Liver (tissue), 9 donors: ENCODE results near the gene SLC26A11. TPM values are rescaled to one million over a fixed set of nuclear protein-coding genes. Genes with fewer than 3 reads are reported as not detected.

Source experiments
- DNase-seq: peaks from one replicate; pipeline ENCODE4 v3.0.0-alpha.2; 2017; ENCODE audit warnings: low spot score
- H3K27ac ChIP-seq, 2 donors: one replicate each; pipeline ENCODE4 v1.7.0; 2013; ENCODE audit warnings: inconsistent platforms in 2 of 2, low read length in 2 of 2, control low read depth in 1 of 2, low read depth in 1 of 2, mild to moderate bottlenecking in 1 of 2
- H3K27me3 ChIP-seq, 4 donors: one replicate each; pipeline versions ENCODE4 v1.6.1 to v1.7.0; 2013; ENCODE audit warnings: low read length in 3 of 4, inconsistent platforms in 1 of 4, mild to moderate bottlenecking in 1 of 4, moderate library complexity in 1 of 4; ENCODE audit not compliant: control insufficient read depth in 4 of 4, insufficient read depth in 4 of 4
- H3K36me3 ChIP-seq, 4 donors: one replicate each; pipeline versions ENCODE4 v1.6.1 to v1.7.0; 2013; ENCODE audit warnings: low read length in 3 of 4, mild to moderate bottlenecking in 3 of 4, low read depth in 1 of 4, moderate library complexity in 1 of 4; ENCODE audit not compliant: control insufficient read depth in 4 of 4, insufficient read depth in 3 of 4
- H3K4me1 ChIP-seq, 4 donors: one replicate each; pipeline versions ENCODE4 v1.6.1 to v1.7.0; 2013; ENCODE audit warnings: low read length in 3 of 4, mild to moderate bottlenecking in 3 of 4, moderate library complexity in 1 of 4; ENCODE audit not compliant: control insufficient read depth in 4 of 4, insufficient read depth in 4 of 4
- H3K4me3 ChIP-seq, 3 donors: one replicate each; pipeline versions ENCODE4 v1.6.1 to v1.7.0; 2013; ENCODE audit warnings: low read length in 3 of 3, control low read depth in 1 of 3, low read depth in 1 of 3, mild to moderate bottlenecking in 1 of 3
- H3K9ac ChIP-seq, 2 donors: one replicate each; pipeline ENCODE4 v1.7.0; 2013; ENCODE audit warnings: low read length in 2 of 2, mild to moderate bottlenecking in 2 of 2, moderate library complexity in 2 of 2, control low read depth in 1 of 2, low read depth in 1 of 2
- H3K9me3 ChIP-seq, 4 donors: one replicate each; pipeline versions ENCODE4 v1.6.1 to v1.7.0; 2013; ENCODE audit warnings: low read length in 3 of 4; ENCODE audit not compliant: control insufficient read depth in 4 of 4
- EGR1 ChIP-seq, 2 donors: IDR thresholded peaks; 2 replicates each; pipeline ENCODE4 v1.6.1; 2016 to 2018; ENCODE audit warnings: antibody characterized with exemption in 2 of 2, low read depth in 2 of 2
- FOXA2 ChIP-seq: IDR thresholded peaks from 2 replicates; pipeline ENCODE4 v1.6.1; 2016; ENCODE audit warnings: antibody characterized with exemption
- GABPA ChIP-seq, 2 donors: IDR thresholded peaks in 1 of 2; conservative IDR thresholded peaks in 1 of 2; 2 replicates each; pipeline ENCODE4 v1.6.1; 2016; ENCODE audit warnings: antibody characterized with exemption in 2 of 2, mild to moderate bottlenecking in 1 of 2, moderate library complexity in 1 of 2
- HNF4G ChIP-seq: IDR thresholded peaks from 2 replicates; pipeline ENCODE4 v1.6.1; 2016; ENCODE audit warnings: antibody characterized with exemption
- JUND ChIP-seq, 2 donors: IDR thresholded peaks; 2 replicates each; pipeline ENCODE4 v1.6.1; 2016; ENCODE audit warnings: antibody characterized with exemption in 2 of 2
- REST ChIP-seq: IDR thresholded peaks from 2 replicates; pipeline ENCODE4 v1.6.1; 2016; ENCODE audit warnings: antibody characterized with exemption, mild to moderate bottlenecking
- SP1 ChIP-seq: IDR thresholded peaks from 2 replicates; pipeline ENCODE4 v1.6.1; 2018; ENCODE audit warnings: antibody characterized with exemption, mild to moderate bottlenecking
- TAF1 ChIP-seq: conservative IDR thresholded peaks from 2 replicates; pipeline ENCODE4 v1.6.1; 2016; ENCODE audit warnings: antibody characterized with exemption, mild to moderate bottlenecking
- YY1 ChIP-seq: IDR thresholded peaks from 2 replicates; pipeline ENCODE4 v1.6.1; 2016; ENCODE audit warnings: antibody characterized with exemption, mild to moderate bottlenecking
- WGBS: extraction: QIAGEN DNeasy Blood & Tissue Kit; methylation state at CpG from one replicate; pipeline ENCODE4 v1.1.7; 2013; 5-methylcytosine and 5-hydroxymethylcytosine counted together
- polyA plus RNA-seq, 2 donors: library from polyadenylated mRNA; stranded (reverse) in 1 of 2; unstranded in 1 of 2; fragments of 200-250 nt in 1 of 2; fragments of >200 nt in 1 of 2; fragmentation: Nextera tagmentation in 1 of 2; extraction: Ambion mirVana in 1 of 2; gene quantifications; one replicate each; pipeline versions ENCODE4 v1.2.1 to v1.2.3, GENCODE V29; 2013 to 2015
- total RNA-seq, 2 donors: library from RNA; depleted of rRNA; stranded (reverse); fragments of >200 nt; gene quantifications; one replicate each; pipeline ENCODE4 v1.2.3, GENCODE V29; 2014
- TF ChIP-seq, protein P1 (sequence below): fragments of 150-350 bp; IDR thresholded peaks from 2 replicates; pipeline ENCODE4 v1.5.1; 2017; ENCODE audit warnings: improper control_type of control experiment, low read depth, low read length; ENCODE audit not compliant: missing input control
- donor health status: healthy.
- donor health status: healthy.
- donor health status: healthy.
- donor health status: healthy.
- donor health status: healthy.

SLC26A11 gene
- total and polyA plus RNA-seq, 4 donors, result 3.3 to 8.2 (median 5.6) TPM

DNA sequence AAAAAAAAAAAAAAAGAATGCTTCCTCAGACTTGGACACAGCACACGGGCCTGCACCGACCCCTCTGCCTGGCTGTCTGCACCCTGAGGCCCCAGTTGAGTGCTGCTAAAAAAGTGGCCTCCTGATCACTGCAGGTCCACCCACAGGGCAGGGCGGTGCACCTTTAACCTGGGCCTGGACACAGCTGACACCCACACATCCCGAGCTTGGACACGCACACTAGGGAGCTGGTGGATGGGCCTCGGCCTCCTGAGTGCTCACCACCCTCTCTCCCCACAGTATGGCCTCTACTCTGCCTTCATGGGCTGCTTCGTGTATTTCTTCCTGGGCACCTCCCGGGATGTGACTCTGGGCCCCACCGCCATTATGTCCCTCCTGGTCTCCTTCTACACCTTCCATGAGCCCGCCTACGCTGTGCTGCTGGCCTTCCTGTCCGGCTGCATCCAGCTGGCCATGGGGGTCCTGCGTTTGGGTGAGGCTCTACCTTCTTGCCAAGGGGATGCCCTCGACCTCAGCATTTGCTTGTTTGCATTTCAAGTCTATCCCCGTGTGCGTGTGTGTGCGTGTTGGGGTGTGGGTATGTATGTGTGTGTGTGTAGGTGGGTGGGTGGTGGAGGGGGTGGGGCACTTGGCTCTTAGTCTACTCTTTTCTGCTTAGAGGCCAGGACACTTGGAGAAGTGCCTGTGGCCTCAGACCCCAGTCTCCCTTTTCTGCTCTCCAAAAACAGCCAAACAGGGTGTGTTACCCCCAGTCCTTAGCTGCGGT, 2.3 kb downstream of the SLC26A11 start:
- Histone ChIP-seq H3K9ac (no peak overlapping the region), H3K36me3 (no peaks in the 10 kb centered on the region), H3K27ac (no peak overlapping the region), H3K4me3 (no peak overlapping the region), H3K4me1 (peaks cover 0 to 21% (median 9%) of the 10 kb centered on the region in 4 donors), H3K27me3 (no peaks in the 10 kb centered on the region), H3K9me3 (no peaks in the 10 kb centered on the region)
- no peak for DNase-seq
- WGBS, result 95% methylated on average over 18 of the region's 18 CpGs
- TF ChIP-seq GABPA (IDR thresholded peaks at IDR 0.05 in 1 of 2, conservative IDR thresholded peaks at IDR 0.05 in 1 of 2) (no peak), EGR1 (IDR thresholded peaks at IDR 0.05; ENCODE audit: low read depth in 2 of 2) (no peak), FOXA2 (no peak), YY1 (no peak), TAF1 (no peak), REST (no peak), JUND (IDR thresholded peaks at IDR 0.05) (no peak), SP1 (no peak)
- TF ChIP-seq, protein P1, sequence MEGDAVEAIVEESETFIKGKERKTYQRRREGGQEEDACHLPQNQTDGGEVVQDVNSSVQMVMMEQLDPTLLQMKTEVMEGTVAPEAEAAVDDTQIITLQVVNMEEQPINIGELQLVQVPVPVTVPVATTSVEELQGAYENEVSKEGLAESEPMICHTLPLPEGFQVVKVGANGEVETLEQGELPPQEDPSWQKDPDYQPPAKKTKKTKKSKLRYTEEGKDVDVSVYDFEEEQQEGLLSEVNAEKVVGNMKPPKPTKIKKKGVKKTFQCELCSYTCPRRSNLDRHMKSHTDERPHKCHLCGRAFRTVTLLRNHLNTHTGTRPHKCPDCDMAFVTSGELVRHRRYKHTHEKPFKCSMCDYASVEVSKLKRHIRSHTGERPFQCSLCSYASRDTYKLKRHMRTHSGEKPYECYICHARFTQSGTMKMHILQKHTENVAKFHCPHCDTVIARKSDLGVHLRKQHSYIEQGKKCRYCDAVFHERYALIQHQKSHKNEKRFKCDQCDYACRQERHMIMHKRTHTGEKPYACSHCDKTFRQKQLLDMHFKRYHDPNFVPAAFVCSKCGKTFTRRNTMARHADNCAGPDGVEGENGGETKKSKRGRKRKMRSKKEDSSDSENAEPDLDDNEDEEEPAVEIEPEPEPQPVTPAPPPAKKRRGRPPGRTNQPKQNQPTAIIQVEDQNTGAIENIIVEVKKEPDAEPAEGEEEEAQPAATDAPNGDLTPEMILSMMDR, result no peak

GRCh38 chr17:80223142-80223815, 3.1 kb downstream of the SLC26A11 start:
- H3K27ac ChIP-seq, result no peak overlapping the region
- no peak for DNase-seq

More at GRCh38 chr17:80223142-80223815, 3.1 kb downstream of the SLC26A11 start:
- peaks cover 0 to 21% (median 9%) of the 10 kb centered on the region in 4 donors for H3K4me1 ChIP-seq
- 86% methylated on average over 18 of the region's 18 CpGs for WGBS
- H3K4me3 ChIP-seq, result no peak overlapping the region
- TF ChIP-seq HNF4G (no peak), TAF1 (no peak)
- H3K9me3 ChIP-seq, result no peaks in the 10 kb centered on the region
- H3K9ac ChIP-seq, result no peak overlapping the region
- H3K27me3 ChIP-seq, result no peaks in the 10 kb centered on the region
- peaks cover 0 to 2% (median 0%) of the 10 kb centered on the region in 4 donors for H3K36me3 ChIP-seq
